B cell (primary cell): ENCODE data around the gene TUT1. TPM values are rescaled to one million over a fixed set of nuclear protein-coding genes. Genes with fewer than 3 reads are reported as not detected.
A peak's percentile ranks its signal among the peaks of the same experiment; 100 is the strongest.

Experiments
- ATAC-seq: fragments of 200-7000 bp; cut with Tn5 transposase; one replicate; pipeline ENCODE4 v1.10.0; 2021; ENCODE audit warnings: low read depth, mild to moderate bottlenecking, moderate number of reproducible peaks, moderate library complexity
- CTCF ChIA-PET: fragments of 350-600 bp; sonication (Branson Sonifier 250); formaldehyde crosslinking; loops from one replicate; lab custom pipeline; 2021; ENCODE audit warnings: antibody characterized with exemption, inconsistent platforms; lab: Charles Lee
- POLR2A ChIA-PET: fragments of 350-600 bp; sonication (Branson Sonifier 250); formaldehyde crosslinking; loops from one replicate; lab custom pipeline; 2021; ENCODE audit warnings: antibody characterized with exemption; lab: Charles Lee
- DNase-seq: peaks from one replicate; pipeline ENCODE4 v3.0.0; 2013
- H2AFZ ChIP-seq: 2 replicates; pipeline ENCODE4 v1.6.1; 2012; ENCODE audit warnings: mild to moderate bottlenecking, low read depth, low read length; ENCODE audit not compliant: insufficient read depth, poor library complexity, severe bottlenecking
- H3K27ac ChIP-seq, 2 donors: 1 replicate in 1 of 2; 2 replicates in 1 of 2; pipeline ENCODE4 v1.5.1; 2012 to 2013; ENCODE audit warnings: low read length in 2 of 2, mild to moderate bottlenecking in 2 of 2, moderate library complexity in 1 of 2
- H3K27me3 ChIP-seq, 4 experiments: fragments of 200-600 bp in 1 of 4; sonication (generic) in 1 of 4; replicated peaks in 1 of 4; 1 replicate in 2 of 4; 2 replicates in 2 of 4; pipeline versions ENCODE4 v1.6.1 to v1.7.0; 2013 to 2016; ENCODE audit warnings: low read length in 3 of 4, mild to moderate bottlenecking in 2 of 4, mixed read lengths in 1 of 4, moderate library complexity in 1 of 4; ENCODE audit not compliant: insufficient read depth in 4 of 4, control insufficient read depth in 3 of 4; ENCODE audit errors: control extremely low read depth in 1 of 4
- H3K36me3 ChIP-seq, 2 experiments: replicated peaks in 1 of 2; 1 replicate in 1 of 2; 2 replicates in 1 of 2; pipeline versions ENCODE4 v1.6.1 to v1.7.1; 2013; ENCODE audit warnings: low read length in 1 of 2; ENCODE audit not compliant: insufficient read depth in 2 of 2, control insufficient read depth in 1 of 2; ENCODE audit errors: control extremely low read depth in 1 of 2, extremely low read depth in 1 of 2
- H3K4me1 ChIP-seq, 2 donors: fragments of 200-600 bp in 1 of 2; sonication (generic) in 1 of 2; 1 replicate in 1 of 2; 2 replicates in 1 of 2; pipeline versions ENCODE4 v1.5.1 to v1.6.1; 2013 to 2017; ENCODE audit warnings: low read length in 2 of 2; ENCODE audit not compliant: control insufficient read depth in 2 of 2, insufficient read depth in 2 of 2
- H3K4me2 ChIP-seq: replicated peaks from 2 replicates; pipeline ENCODE3; 2012; ENCODE audit warnings: mild to moderate bottlenecking, low read depth, low read length; ENCODE audit not compliant: poor library complexity, severe bottlenecking
- H3K4me3 ChIP-seq, 5 experiments: fragments of 200-600 bp in 1 of 5; sonication (generic) in 1 of 5; 1 replicate in 3 of 5; 2 replicates in 2 of 5; pipeline versions ENCODE4 v1.5.1 to v1.7.0; 2011 to 2016; ENCODE audit warnings: low read length in 4 of 5, mild to moderate bottlenecking in 4 of 5, low read depth in 2 of 5, control low read depth in 1 of 5, moderate library complexity in 1 of 5; ENCODE audit not compliant: insufficient read depth in 1 of 5; ENCODE audit errors: control extremely low read depth in 1 of 5, extremely low read depth in 1 of 5
- H3K79me2 ChIP-seq: fragments of 200-600 bp; sonication (generic); one replicate; pipeline ENCODE4 v1.6.0; 2016; ENCODE audit warnings: low read length; ENCODE audit not compliant: control insufficient read depth, insufficient read depth
- H3K9ac ChIP-seq: fragments of 200-600 bp; sonication (generic); 2 replicates; pipeline ENCODE4 v1.6.1; 2017; ENCODE audit warnings: mild to moderate bottlenecking, low read length, moderate library complexity
- H3K9me3 ChIP-seq, 3 donors: one replicate each; pipeline versions ENCODE4 v1.6.1 to v1.7.1; 2013; ENCODE audit warnings: low read length in 2 of 3; ENCODE audit not compliant: control insufficient read depth in 2 of 3, insufficient read depth in 1 of 3; ENCODE audit errors: control extremely low read depth in 1 of 3
- H4K20me1 ChIP-seq: 2 replicates; pipeline ENCODE4 v1.6.0; 2012; ENCODE audit warnings: mild to moderate bottlenecking, low read length; ENCODE audit not compliant: insufficient read depth, control insufficient read depth, poor library complexity, severe bottlenecking
- H3K27ac Mint-ChIP-seq: one replicate; pipeline ENCODE4 v1.8.0; 2021; ENCODE audit warnings: mixed read lengths
- H3K27me3 Mint-ChIP-seq: one replicate; pipeline ENCODE4 v1.8.0; 2021; ENCODE audit warnings: mixed read lengths
- H3K4me1 Mint-ChIP-seq: one replicate; pipeline ENCODE4 v1.8.0; 2021; ENCODE audit warnings: mixed read lengths
- H3K4me3 Mint-ChIP-seq: one replicate; pipeline ENCODE4 v1.8.0; 2021; ENCODE audit warnings: mixed read lengths
- H3K9me3 Mint-ChIP-seq: one replicate; pipeline ENCODE4 v1.8.0; 2022; ENCODE audit warnings: mixed read lengths; ENCODE audit not compliant: insufficient read depth
- EZH2 ChIP-seq: IDR thresholded peaks from 2 replicates; pipeline ENCODE4 v1.6.1; 2012; ENCODE audit warnings: borderline replicate concordance, low read depth, mild to moderate bottlenecking, moderate library complexity, low read length; ENCODE audit not compliant: insufficient read depth, poor library complexity, severe bottlenecking
- WGBS: methylation state at CpG from one replicate; pipeline ENCODE4 v1.1.5; 2013; ENCODE audit warnings: missing lambda C conversion rate; ENCODE audit not compliant: insufficient coverage; 5-methylcytosine and 5-hydroxymethylcytosine counted together
- intact Hi-C: fragments of 100-400 bp; cut with micrococcal nuclease; formaldehyde crosslinking; loops from one replicate; pipeline ENCODE4 v1.10.0; 2022
- polyA plus RNA-seq: library from polyadenylated mRNA; depleted of rRNA; stranded (reverse); fragments of >200 nt; gene quantifications from 2 replicates; pipeline ENCODE4 v1.2.3, GENCODE V29; 2012
- total RNA-seq, 2 donors: library from RNA; stranded (reverse); fragments of 120-200 nt in 1 of 2; gene quantifications; 1 replicate in 1 of 2; 2 replicates in 1 of 2; pipeline versions ENCODE4 v1.2.3 to v1.2.4, GENCODE V29; 2013 to 2022
- TF ChIP-seq, protein P1 (sequence below): fragments of 200-600 bp; IDR thresholded peaks from one replicate; pipeline ENCODE4 v1.8.0; 2022; ENCODE audit warnings: antibody characterized with exemption, mild to moderate bottlenecking

Gene TUT1
- total and polyA plus RNA-seq, 2 donors (not counting 1 experiment from before 2014, with no cell fraction given), result 31.1 to 47.7 TPM

GRCh38 chr11:62546244-62546928 is 44.9 kb downstream of the TUT1 start, which contains the start of gene AHNAK:
Gene AHNAK, minus strand, starts transcription at chr11:62546806. Its CDS starts 10,708 bp downstream, at chr11:62536098.
- ATAC-seq (peak; percentile 58), DNase-seq (peak; percentile 84)
- H3K27me3 Mint-ChIP-seq, result no peaks in the 10 kb centered on the region
- Histone ChIP-seq H3K4me2 (peak within 1 kb of the TSS; percentile 97), H3K79me2 (peaks cover 58% of the 10 kb centered on the region), H3K27ac (peak within 1 kb of the TSS; percentile 91 to 94), H3K9me3 (no peaks in the 10 kb centered on the region), H3K4me3 (peak within 1 kb of the TSS; percentile 69 to 99 (median 93)), H3K4me1 (peaks cover 53 to 68% of the 10 kb centered on the region in 2 donors), H3K9ac (peak within 1 kb of the TSS; percentile 98), H3K27me3 (no peaks in the 10 kb centered on the region), H2AFZ (peak within 1 kb of the TSS; percentile 62), H4K20me1 (peaks cover 43% of the 10 kb centered on the region), H3K36me3 (no peaks in the 10 kb centered on the region)
- no peak for TF ChIP-seq EZH2
- TF ChIP-seq, protein P1, sequence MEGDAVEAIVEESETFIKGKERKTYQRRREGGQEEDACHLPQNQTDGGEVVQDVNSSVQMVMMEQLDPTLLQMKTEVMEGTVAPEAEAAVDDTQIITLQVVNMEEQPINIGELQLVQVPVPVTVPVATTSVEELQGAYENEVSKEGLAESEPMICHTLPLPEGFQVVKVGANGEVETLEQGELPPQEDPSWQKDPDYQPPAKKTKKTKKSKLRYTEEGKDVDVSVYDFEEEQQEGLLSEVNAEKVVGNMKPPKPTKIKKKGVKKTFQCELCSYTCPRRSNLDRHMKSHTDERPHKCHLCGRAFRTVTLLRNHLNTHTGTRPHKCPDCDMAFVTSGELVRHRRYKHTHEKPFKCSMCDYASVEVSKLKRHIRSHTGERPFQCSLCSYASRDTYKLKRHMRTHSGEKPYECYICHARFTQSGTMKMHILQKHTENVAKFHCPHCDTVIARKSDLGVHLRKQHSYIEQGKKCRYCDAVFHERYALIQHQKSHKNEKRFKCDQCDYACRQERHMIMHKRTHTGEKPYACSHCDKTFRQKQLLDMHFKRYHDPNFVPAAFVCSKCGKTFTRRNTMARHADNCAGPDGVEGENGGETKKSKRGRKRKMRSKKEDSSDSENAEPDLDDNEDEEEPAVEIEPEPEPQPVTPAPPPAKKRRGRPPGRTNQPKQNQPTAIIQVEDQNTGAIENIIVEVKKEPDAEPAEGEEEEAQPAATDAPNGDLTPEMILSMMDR, result no peak
- CTCF ChIA-PET, result interaction anchor here (1.0 to 2.6 kb wide), 7 partner anchors 9 to 122 kb away, joined by 3 to 14 read pairs (median 5); partner anchors contain the start of gene TUT1
- WGBS, result 1% methylated on average over 59 of the region's 69 CpGs
- no peaks in the 10 kb centered on the region for H3K9me3 Mint-ChIP-seq
- H3K4me3 Mint-ChIP-seq, result peak within 1 kb of the TSS; percentile 97
- POLR2A ChIA-PET, result interaction anchor here (0.6 to 1.9 kb wide), 5 partner anchors 9 to 1191 kb away, joined by 3 to 11 read pairs (median 7); partner anchors contain the start of gene TUT1
- intact Hi-C loops, result loop anchor here (1.0 kb wide), 1 partner anchor 10 kb away; no protein-coding TSS in a partner anchor
- peak within 1 kb of the TSS; percentile 97 for H3K27ac Mint-ChIP-seq
- peaks cover 73% of the 10 kb centered on the region for H3K4me1 Mint-ChIP-seq
